AG20443 (cell line): ENCODE measurements around the gene HEATR3.

ENCODE experiments used
- DNase-seq: peaks from one replicate; pipeline ENCODE4 v3.0.0; 2012; ENCODE audit warnings: low spot score, mixed read lengths

The HEATR3 gene

DNA sequence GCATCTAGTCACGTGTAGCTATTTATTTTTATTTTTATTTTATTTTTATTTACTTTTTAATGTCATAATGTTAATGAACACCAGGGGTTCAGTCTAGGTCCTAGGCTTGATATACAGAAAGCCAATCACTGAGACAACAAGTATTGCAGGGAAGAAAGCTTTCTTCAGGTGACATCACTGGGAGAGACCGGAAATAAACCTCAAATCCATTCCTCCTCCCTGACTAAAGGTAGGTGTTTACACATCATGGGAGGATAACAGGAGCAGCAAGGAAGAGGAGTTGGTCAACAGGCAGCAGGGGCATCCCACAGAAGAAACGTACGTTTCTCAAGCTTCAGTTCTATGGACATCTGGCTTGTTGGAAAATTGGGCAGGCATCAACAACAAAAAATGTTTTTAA is 9.5 kb upstream of the HEATR3 start:
- DNase-seq = no peak

DNA sequence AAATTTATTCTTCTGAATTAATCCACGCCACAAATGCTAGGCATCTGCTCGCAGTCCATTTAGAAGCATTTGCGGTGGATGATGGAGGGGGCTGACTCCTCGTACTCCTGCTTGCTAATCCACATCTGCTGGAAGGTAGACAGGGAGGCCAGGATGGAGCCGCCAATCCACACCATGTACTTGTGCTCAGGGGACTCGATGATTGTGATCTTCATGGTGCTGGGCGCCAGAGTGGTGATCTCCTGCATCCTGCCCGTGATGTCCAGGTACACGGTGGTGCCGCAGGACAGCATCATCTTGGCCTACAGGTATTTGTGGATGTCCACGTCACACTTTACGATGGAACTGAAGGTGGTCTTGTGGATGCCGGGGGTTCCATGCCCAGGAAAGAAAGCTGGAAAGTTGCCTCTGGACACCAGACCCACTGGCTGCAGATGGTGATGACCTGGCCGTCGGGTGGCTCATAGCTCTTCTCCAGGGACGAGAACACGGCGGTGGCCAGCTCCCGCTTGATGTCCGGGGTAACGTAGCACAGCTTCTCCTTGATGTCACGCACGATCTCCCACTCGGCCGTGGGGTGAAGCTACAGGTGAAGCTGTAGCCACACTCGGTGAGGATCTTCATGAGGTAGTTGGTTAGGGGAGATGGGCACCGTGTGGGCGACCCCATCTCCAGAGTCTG is 7.5 kb upstream of the HEATR3 start:
- no peak for DNase-seq

- DNase-seq = no peak
These were observed 6.7 kb upstream of the HEATR3 start for GRCh38 chr16:50059111-50059510.

DNA sequence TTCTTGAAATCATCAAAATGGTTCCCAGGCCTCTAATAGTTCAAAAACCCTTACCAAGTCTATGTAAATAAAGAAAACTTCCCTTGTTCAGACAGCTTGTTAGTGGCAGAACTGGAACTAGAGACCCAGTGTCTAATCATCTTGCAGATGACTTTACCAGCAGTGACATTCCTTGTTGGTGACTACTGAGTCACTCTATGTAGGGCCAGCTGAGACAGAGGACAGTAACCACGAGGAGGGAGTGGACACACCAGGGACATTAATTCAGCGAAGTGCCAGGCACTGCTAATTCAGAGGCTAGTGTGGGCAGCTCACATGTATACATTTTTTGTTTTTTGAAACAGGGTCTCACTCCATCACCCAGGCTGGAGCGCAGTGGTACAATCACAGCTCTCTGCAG is 6.1 kb upstream of the HEATR3 start:
- no peak for DNase-seq

- no peak for DNase-seq
These were observed 4.4 kb upstream of the HEATR3 start for GRCh38 chr16:50061326-50061725.

DNA sequence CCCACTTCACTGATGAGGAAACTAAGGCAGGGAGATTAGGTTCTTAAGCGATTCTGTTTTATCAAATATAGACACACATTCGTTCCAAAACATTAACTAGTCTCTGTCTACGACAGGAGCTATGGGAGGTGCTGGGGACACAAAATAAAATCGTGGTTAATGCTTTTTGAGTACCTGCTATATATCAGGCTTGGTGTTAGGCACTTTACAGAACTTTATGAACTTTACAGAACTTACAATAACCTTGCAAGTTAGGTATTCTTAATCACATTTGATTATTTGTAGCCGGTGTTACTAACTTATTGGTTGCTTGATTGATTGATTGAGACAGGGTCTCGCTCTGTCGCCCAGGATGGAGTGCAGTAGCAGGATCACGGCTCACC is 538 bp upstream of the HEATR3 start:
- DNase-seq = no peak

DNA sequence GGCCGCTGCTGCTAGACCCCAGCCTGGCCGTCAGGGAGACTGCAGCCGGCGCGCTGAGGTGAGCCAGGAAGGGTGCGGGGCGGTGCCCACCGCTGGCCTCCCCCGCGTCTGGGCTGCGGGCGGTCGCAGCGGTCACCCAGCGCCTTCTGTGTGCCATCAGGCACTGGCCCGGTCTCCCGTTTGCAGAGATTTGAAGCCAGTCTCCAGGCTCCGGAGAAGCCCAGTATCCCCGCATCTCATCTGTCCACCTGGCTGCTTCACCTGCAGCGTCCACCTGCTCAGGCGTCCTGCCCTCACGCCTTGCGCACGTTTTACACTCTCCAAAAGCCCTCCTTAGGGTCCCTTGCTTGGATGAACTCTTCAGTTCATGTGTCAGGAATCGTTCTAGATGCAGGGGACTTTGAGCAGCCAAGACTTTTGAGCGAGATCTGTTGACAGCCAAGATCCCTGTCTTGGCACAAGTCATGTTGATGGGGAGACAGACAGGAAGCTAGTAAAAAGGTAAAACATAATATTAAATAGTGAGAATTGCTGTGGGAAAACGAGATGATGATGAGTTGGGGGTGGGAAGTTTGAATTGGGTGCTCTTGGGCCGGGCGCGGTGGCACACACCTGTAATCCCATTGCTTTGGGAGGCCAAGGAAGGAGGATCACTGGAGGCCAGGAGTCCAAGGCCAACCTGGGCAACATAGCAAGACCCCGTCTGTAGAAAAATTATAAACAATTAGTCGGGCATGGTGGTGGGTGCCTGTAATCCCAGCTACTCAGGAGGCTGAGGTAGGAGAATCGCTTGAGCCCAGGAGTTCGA is 916 bp downstream of the HEATR3 start:
- no peak for DNase-seq

GRCh38 chr16:50067290-50067853 is 1.6 kb downstream of the HEATR3 start:
- peak; percentile 46 for DNase-seq

GRCh38 chr16:50068550-50068949 is 2.8 kb downstream of the HEATR3 start:
- DNase-seq = no peak

DNA sequence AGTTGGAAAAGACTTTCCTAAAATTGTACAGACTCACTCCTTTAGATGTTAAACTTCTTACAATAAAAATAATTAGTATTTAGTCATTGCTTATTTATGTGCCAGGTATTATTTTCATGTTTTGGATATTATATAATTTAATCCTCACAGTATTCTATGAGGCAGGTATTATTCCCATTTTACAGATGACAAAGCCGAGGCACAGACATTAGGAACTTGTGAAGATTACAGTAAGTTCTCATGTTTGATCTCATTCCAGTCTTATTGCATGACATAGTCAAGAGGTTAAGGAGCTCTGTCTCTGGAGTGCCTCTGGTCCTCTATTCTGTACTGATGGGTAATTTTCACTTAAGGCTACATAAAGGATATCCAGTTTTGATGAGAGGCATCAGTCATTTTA is 3.3 kb downstream of the HEATR3 start:
- no peak for DNase-seq

- no peak for DNase-seq
These were observed 5.4 kb downstream of the HEATR3 start for GRCh38 chr16:50071075-50071671.

DNA sequence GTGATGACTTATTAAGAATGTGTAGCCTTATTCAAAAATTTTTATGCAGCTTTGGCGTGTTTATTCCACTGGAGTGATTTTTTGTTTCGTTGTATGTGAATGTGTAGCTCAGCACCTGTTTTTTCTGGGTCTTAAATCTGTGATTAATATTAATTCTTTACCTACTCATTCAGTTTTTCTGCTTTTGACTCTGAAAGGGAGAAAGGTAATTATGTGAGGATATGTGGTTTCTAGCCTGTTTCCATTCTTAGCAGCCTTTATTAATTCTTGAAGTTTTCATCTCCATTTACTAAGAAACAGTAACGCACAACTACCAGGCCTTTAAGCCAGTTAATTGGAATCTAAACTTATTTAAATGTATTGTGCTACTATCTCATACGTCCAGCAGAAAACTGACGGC is 7.0 kb downstream of the HEATR3 start:
- no peak for DNase-seq

GRCh38 chr16:50079397-50080140 is 13.8 kb downstream of the HEATR3 start:
- no peak for DNase-seq

- no peak for DNase-seq
These were observed 15.8 kb downstream of the HEATR3 start for GRCh38 chr16:50081428-50082018.

DNA sequence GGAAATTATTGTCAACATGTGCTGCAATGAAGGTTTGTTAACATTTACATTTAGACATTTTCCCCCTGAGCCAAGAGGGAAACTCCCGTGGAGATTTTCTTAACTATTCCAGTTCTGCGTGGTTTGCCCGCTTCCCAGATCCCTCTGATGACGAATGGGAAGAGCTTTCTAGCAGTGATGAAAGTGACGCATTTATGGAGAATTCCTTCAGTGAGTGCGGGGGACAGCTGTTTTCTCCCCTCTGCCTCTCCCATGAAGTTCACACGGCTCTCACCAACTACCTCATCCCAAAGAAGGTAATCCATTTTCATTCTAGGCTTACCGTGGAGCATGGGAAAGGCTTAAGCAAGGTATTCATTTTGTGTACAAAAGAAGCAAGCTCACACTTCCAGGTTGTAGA is 18.2 kb downstream of the HEATR3 start:
- DNase-seq = no peak

DNA sequence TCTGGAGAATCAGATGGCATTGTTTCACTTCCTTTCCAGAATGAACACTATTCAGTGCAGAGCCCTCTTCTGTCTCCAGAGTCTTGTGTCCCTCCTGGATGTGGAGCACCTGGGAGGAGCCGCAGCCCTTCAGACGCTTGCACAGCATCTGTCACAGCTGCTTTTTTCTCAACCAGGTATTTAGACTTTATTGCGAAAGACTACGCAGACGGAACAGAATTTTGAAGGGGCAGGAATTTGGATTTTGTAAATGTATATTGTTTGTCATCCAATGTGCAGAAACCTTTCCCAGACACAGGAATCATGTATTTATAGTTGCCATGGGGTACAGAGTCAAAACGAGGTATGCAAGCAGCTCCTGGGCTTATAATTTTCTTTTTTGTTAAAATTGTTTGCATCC is 20.4 kb downstream of the HEATR3 start:
- no peak for DNase-seq

DNA sequence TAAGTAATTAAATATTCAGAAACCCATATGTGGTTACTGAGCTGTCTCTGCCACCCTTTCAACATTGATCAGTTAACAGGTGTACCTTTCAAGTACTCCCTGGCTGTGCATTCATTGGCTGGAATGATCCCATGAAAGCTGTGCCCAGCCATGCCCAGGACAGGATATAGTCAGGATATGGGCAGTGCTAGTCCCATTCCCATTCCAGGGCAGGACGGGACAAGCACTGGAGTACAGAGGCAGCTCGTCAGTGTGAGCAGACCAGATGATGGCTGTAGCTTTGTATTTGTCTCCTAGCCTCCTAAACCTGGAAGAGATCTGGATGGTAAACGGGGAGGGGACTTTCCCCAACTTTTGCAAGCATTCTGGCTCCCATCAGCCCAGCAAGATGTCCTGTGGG is 22.5 kb downstream of the HEATR3 start:
- no peak for DNase-seq

DNA sequence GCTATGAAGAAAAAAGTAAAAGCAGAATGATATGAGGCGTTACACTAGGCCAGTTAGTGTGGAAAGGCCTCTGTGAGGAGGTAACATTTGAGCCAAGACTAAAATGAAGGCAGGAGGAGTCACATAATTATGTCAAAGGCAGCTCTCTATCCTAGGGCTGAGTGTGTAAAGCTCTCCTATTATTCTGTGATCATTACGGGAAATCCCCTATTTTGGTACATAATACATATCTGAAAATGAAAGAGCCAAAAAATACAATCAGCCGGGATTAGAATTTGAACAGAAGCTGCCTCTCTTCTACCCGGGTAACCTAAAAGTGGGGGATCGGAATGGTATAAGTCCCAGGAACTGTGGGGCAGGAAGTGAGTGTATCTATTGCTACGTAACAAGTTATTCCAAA is 27.1 kb downstream of the HEATR3 start:
- DNase-seq = no peak

DNA sequence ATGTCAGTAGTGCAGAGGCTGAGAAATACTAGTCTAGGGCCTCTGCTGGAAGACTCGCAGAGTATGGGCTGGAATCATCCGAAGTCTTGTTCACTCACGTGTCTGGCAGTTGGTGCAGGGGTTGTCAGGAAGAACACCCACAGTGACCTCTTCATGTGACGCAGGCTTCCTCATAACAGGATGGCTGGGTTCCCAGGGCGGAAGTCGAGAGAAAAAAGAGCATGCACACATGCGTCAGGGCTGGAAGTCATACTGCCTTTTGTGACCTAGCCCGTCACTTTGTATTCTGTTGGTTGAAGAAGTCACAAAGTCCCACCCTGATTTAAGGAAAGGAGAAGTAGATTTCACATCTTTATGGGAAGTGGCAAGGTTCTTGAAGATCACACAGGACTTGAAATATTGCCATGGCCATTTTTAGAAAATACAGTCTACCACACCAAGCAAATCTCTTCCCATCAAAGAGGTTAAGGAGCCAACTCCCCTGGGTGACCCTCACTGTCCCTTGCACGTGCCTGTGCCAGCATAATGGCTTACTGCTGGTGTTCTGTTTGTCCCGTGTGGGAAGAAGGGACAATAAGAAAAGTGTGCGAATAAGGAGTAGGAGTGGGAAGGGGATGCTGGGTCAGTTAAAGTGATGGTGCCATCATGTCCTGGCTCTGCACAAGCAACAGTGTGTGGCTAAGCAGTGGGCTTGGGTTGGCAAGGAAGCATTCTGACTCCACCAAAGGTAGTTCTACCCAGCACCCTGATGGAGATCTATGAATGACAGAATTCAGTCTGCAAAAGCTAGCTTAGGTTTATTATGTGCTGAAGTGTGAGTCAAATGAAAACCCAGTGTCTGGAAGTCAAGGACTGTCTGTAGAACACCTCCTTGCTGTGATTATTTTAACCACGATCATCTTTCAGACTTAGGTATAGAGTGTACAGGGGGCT is 28.1 kb downstream of the HEATR3 start:
- DNase-seq = peak; percentile 37

GRCh38 chr16:50096791-50097190 is 31.0 kb downstream of the HEATR3 start:
- DNase-seq = peak; percentile 76
